ENCODE data around the gene EVX1. TPM values are rescaled to one million over a fixed set of nuclear protein-coding genes. Genes with fewer than 3 reads are reported as not detected.

EVX1 gene
- total RNA-seq, 1 experiment from 2014 or later, result not detected

- intact Hi-C loops (cut with micrococcal nuclease; ENCODE audit: unreplicated experiment), result no loop called here
- ChIA-PET POLR2A (no interaction called here), CTCF (no interaction called here)
- Mint-ChIP-seq H3K4me1 (ENCODE audit: low read depth, unreplicated experiment) (no peaks in the 10 kb centered on the region), H3K36me3 (ENCODE audit: insufficient read depth, unreplicated experiment) (no peaks in the 10 kb centered on the region), H3K27ac (ENCODE audit: unreplicated experiment) (no peak overlapping the region), H3K9me3 (ENCODE audit: unreplicated experiment) (no peaks in the 10 kb centered on the region), H3K27me3 (ENCODE audit: insufficient read depth, unreplicated experiment) (no peaks in the 10 kb centered on the region), H3K4me3 (ENCODE audit: unreplicated experiment) (no peak overlapping the region)
- BruUV-seq (replicated peaks), result no TSS peak
- no peaks in the 10 kb centered on the region for H3K4me1 ChIP-seq
- no peaks in the 10 kb centered on the region for H3K36me3 ChIP-seq (ENCODE audit: control insufficient read depth, insufficient read depth, low read length)
- TF ChIP-seq CTCF (IDR thresholded peaks at IDR 0.05; ENCODE audit: insufficient read depth in 1 of 2, low read depth in 1 of 2, low read length in 1 of 2, severe bottlenecking in 1 of 2, unreplicated experiment in 1 of 2), result no peak
- no peaks in the 10 kb centered on the region for H3K27me3 ChIP-seq (replicated peaks; ENCODE audit: control insufficient read depth, insufficient read depth, low read length)
- H3K9me3 ChIP-seq, result no peaks in the 10 kb centered on the region
- H3K4me3 ChIP-seq (ENCODE audit: low read depth, low read length), result no peak overlapping the region
- no peak for DNase-seq
Observed at GRCh38 chr7:27243340-27244163, 950 bp downstream of the EVX1 start.

GRCh38 chr7:27244488-27245123 is 2.0 kb downstream of the EVX1 start:
- Histone ChIP-seq H3K27me3 (replicated peaks; ENCODE audit: control insufficient read depth, insufficient read depth, low read length) (no peaks in the 10 kb centered on the region), H3K9me3 (no peaks in the 10 kb centered on the region), H3K4me3 (ENCODE audit: low read depth, low read length) (no peak overlapping the region), H3K4me1 (no peaks in the 10 kb centered on the region), H3K36me3 (ENCODE audit: control insufficient read depth, insufficient read depth, low read length) (no peaks in the 10 kb centered on the region)
- POLR2A ChIA-PET, result no interaction called here
- no peaks in the 10 kb centered on the region for H3K36me3 Mint-ChIP-seq (ENCODE audit: insufficient read depth, unreplicated experiment)
- no peak overlapping the region for H3K27ac Mint-ChIP-seq (ENCODE audit: unreplicated experiment)
- no peaks in the 10 kb centered on the region for H3K9me3 Mint-ChIP-seq (ENCODE audit: unreplicated experiment)
- H3K4me1 Mint-ChIP-seq (ENCODE audit: low read depth, unreplicated experiment), result no peaks in the 10 kb centered on the region
- H3K4me3 Mint-ChIP-seq (ENCODE audit: unreplicated experiment), result no peak overlapping the region
- BruUV-seq (replicated peaks), result no TSS peak
- H3K27me3 Mint-ChIP-seq (ENCODE audit: insufficient read depth, unreplicated experiment), result no peaks in the 10 kb centered on the region
- TF ChIP-seq CTCF (IDR thresholded peaks at IDR 0.05; ENCODE audit: insufficient read depth in 1 of 2, low read depth in 1 of 2, low read length in 1 of 2, severe bottlenecking in 1 of 2, unreplicated experiment in 1 of 2), result no peak
- CTCF ChIA-PET, result no interaction called here
- no peak for DNase-seq
- intact Hi-C loops (cut with micrococcal nuclease; ENCODE audit: unreplicated experiment), result no loop called here

- no peaks in the 10 kb centered on the region for H3K4me1 ChIP-seq
- no peak for DNase-seq
- intact Hi-C loops (cut with micrococcal nuclease; ENCODE audit: unreplicated experiment), result no loop called here
- no peaks in the 10 kb centered on the region for H3K9me3 Mint-ChIP-seq (ENCODE audit: unreplicated experiment)
- H3K36me3 Mint-ChIP-seq (ENCODE audit: insufficient read depth, unreplicated experiment), result no peaks in the 10 kb centered on the region
- BruUV-seq (replicated peaks), result no TSS peak
- H3K4me3 Mint-ChIP-seq (ENCODE audit: unreplicated experiment), result no peak overlapping the region
- H3K9me3 ChIP-seq, result no peaks in the 10 kb centered on the region
- H3K27ac Mint-ChIP-seq (ENCODE audit: unreplicated experiment), result no peak overlapping the region
- no peaks in the 10 kb centered on the region for H3K36me3 ChIP-seq (ENCODE audit: control insufficient read depth, insufficient read depth, low read length)
- H3K27me3 ChIP-seq (replicated peaks; ENCODE audit: control insufficient read depth, insufficient read depth, low read length), result no peaks in the 10 kb centered on the region
- POLR2A ChIA-PET, result no interaction called here
- H3K4me3 ChIP-seq (ENCODE audit: low read depth, low read length), result no peak overlapping the region
- no peaks in the 10 kb centered on the region for H3K4me1 Mint-ChIP-seq (ENCODE audit: low read depth, unreplicated experiment)
- CTCF ChIA-PET, result no interaction called here
- H3K27me3 Mint-ChIP-seq (ENCODE audit: insufficient read depth, unreplicated experiment), result no peaks in the 10 kb centered on the region
- TF ChIP-seq CTCF (IDR thresholded peaks at IDR 0.05; ENCODE audit: insufficient read depth in 1 of 2, low read depth in 1 of 2, low read length in 1 of 2, severe bottlenecking in 1 of 2, unreplicated experiment in 1 of 2), result no peak
Observed at GRCh38 chr7:27245124-27245797, 2.7 kb downstream of the EVX1 start.

All from Caco-2 (cell line).